HG02763 (cell line): ENCODE measurements around the gene SLC8A1.

ENCODE experiments used
- ATAC-seq: cut with Tn5 transposase; IDR thresholded peaks from one replicate; pipeline ENCODE4 v1.9.1; 2021; ENCODE audit warnings: mild to moderate bottlenecking, moderate library complexity; ENCODE audit not compliant: unreplicated experiment

Gene SLC8A1

GRCh38 chr2:40248294-40248693 lies 203.6 kb downstream of the SLC8A1 start:
- ATAC-seq: no peak

GRCh38 chr2:40244675-40245074 lies 207.2 kb downstream of the SLC8A1 start:
- ATAC-seq: peak; percentile 46

- ATAC-seq: no peak
These were observed 207.6 kb downstream of the SLC8A1 start for GRCh38 chr2:40244251-40244650.

- no peak for ATAC-seq
These were observed 208.2 kb downstream of the SLC8A1 start for GRCh38 chr2:40243581-40244187.

GRCh38 chr2:40242315-40242714 lies 209.6 kb downstream of the SLC8A1 start:
- no peak for ATAC-seq

- ATAC-seq: no peak
These were observed 211.8 kb downstream of the SLC8A1 start for GRCh38 chr2:40240070-40240469.

- no peak for ATAC-seq
These were observed 221.0 kb downstream of the SLC8A1 start for GRCh38 chr2:40230707-40231432.

- ATAC-seq: no peak
These were observed 221.7 kb downstream of the SLC8A1 start for GRCh38 chr2:40230186-40230585.

- ATAC-seq: no peak
These were observed 223.6 kb downstream of the SLC8A1 start for GRCh38 chr2:40228310-40228709.

GRCh38 chr2:40227210-40227609 lies 224.7 kb downstream of the SLC8A1 start:
- ATAC-seq: no peak

GRCh38 chr2:40226637-40227036 lies 225.3 kb downstream of the SLC8A1 start:
- ATAC-seq: no peak

GRCh38 chr2:40225670-40226210 lies 226.2 kb downstream of the SLC8A1 start:
- ATAC-seq: no peak

GRCh38 chr2:40224318-40224717 lies 227.6 kb downstream of the SLC8A1 start:
- ATAC-seq: no peak

GRCh38 chr2:40220177-40220925 lies 231.5 kb downstream of the SLC8A1 start:
- ATAC-seq: no peak

- no peak for ATAC-seq
These were observed 232.7 kb downstream of the SLC8A1 start for GRCh38 chr2:40219141-40219540.

GRCh38 chr2:40218679-40219078 lies 233.2 kb downstream of the SLC8A1 start:
- no peak for ATAC-seq

- no peak for ATAC-seq
These were observed 238.3 kb downstream of the SLC8A1 start for GRCh38 chr2:40213619-40214018.

GRCh38 chr2:40213071-40213470 lies 238.8 kb downstream of the SLC8A1 start:
- ATAC-seq: no peak

- ATAC-seq: no peak
These were observed 240.9 kb downstream of the SLC8A1 start for GRCh38 chr2:40210968-40211353.

- ATAC-seq: no peak
These were observed 241.4 kb downstream of the SLC8A1 start for GRCh38 chr2:40210344-40210967.

GRCh38 chr2:40209761-40210160 lies 242.1 kb downstream of the SLC8A1 start:
- ATAC-seq: no peak
